DMS53 treated with DMSO at 0.1 percent for 48 hours (cell line): ENCODE results near the gene GALNT9.
"Not testable (repeated sequence)": the region's sequence is repeated elsewhere in the genome, so short reads cannot be mapped to it uniquely, and the experiment has no call there.

Experiments used
- DNase-seq: peaks from one replicate; lab custom pipeline; 2025; ENCODE audit not compliant: unreplicated experiment; lab: John Stamatoyannopoulos, UW

Gene GALNT9

GRCh38 chr12:132253698-132254480, 75.5 kb downstream of the GALNT9 start:
- no peak for DNase-seq

- not testable (repeated sequence) for DNase-seq
Measured at GRCh38 chr12:132252981-132253380, 76.4 kb downstream of the GALNT9 start.

- no peak for DNase-seq
Measured at GRCh38 chr12:132251741-132252490, 77.5 kb downstream of the GALNT9 start.

GRCh38 chr12:132251310-132251709, 78.1 kb downstream of the GALNT9 start:
- DNase-seq: no peak

- DNase-seq: no peak
Measured at GRCh38 chr12:132250707-132251106, 78.7 kb downstream of the GALNT9 start.

- no peak for DNase-seq
Measured at GRCh38 chr12:132249689-132250478, 79.5 kb downstream of the GALNT9 start.

GRCh38 chr12:132248453-132249167, 80.8 kb downstream of the GALNT9 start:
- no peak for DNase-seq

GRCh38 chr12:132247718-132248452, 81.5 kb downstream of the GALNT9 start:
- DNase-seq: no peak

GRCh38 chr12:132246997-132247717, 82.2 kb downstream of the GALNT9 start:
- DNase-seq: no peak

GRCh38 chr12:132245521-132246101, 83.8 kb downstream of the GALNT9 start:
- no peak for DNase-seq

GRCh38 chr12:132244724-132245295, 84.6 kb downstream of the GALNT9 start:
- DNase-seq: no peak

- DNase-seq: no peak
Measured at GRCh38 chr12:132243596-132244310, 85.6 kb downstream of the GALNT9 start.

- DNase-seq: not testable (repeated sequence)
Measured at GRCh38 chr12:132243171-132243570, 86.2 kb downstream of the GALNT9 start.

GRCh38 chr12:132240669-132241007, 88.8 kb downstream of the GALNT9 start:
- not testable (repeated sequence) for DNase-seq

- DNase-seq: no peak
Measured at GRCh38 chr12:132239796-132240668, 89.4 kb downstream of the GALNT9 start.

GRCh38 chr12:132239392-132239791, 90.0 kb downstream of the GALNT9 start:
- DNase-seq: no peak

- no peak for DNase-seq
Measured at GRCh38 chr12:132238884-132239283, 90.5 kb downstream of the GALNT9 start.
